HG03135 (cell line): Measurements from ENCODE around the gene SDF4.
"Not testable (repeated sequence)": the region's sequence is repeated elsewhere in the genome, so short reads cannot be mapped to it uniquely, and the experiment has no call there.

Experiments used
- ATAC-seq: cut with Tn5 transposase; IDR thresholded peaks from one replicate; pipeline ENCODE4 v1.9.1; 2021; ENCODE audit warnings: mild to moderate bottlenecking, moderate library complexity; ENCODE audit not compliant: unreplicated experiment

The SDF4 gene

GRCh38 chr1:1199961-1200875, 31.6 kb downstream of the SDF4 start:
- no peak for ATAC-seq

- ATAC-seq: no peak
Measured at GRCh38 chr1:1199141-1199960, 32.5 kb downstream of the SDF4 start.

DNA sequence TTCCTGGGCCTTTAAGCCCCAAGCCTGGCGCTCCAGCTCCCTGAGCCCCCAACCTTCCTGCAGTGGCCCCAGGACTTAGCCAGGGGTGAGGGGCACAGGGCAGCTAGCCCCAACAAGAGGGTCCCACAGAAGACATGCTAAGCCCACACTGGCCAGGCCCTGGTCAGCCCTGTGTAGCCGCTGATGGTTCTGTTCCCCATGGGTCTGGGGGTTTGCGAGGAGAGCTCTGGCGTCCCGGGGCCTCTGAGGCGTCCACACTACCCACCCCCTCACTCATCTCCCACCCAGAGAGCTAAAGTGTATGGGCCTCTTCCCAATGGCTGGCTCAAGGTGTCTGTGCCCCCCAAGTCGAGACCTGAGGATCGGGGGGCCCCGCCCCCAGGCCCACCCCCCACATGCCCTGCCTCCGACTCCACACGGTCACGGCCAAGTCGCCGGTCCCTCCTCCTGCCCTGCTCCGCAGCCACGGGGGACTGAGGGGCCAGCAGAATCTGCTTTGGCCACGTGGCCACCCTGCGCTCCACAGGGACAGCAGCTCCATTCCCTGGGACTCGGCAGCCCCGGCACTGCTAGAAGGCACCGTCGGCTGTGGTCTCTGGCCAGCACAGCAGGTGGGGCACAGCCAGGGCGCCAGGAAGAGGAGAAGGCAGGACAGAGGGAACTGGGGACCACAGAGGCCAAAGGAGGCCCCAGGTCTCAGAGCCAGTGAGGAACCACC, 33.2 kb downstream of the SDF4 start:
- ATAC-seq: no peak

- ATAC-seq: no peak
Measured at GRCh38 chr1:1197551-1198422, 34.0 kb downstream of the SDF4 start.

GRCh38 chr1:1197188-1197500, 34.7 kb downstream of the SDF4 start:
- ATAC-seq: no peak

GRCh38 chr1:1196431-1197187, 35.2 kb downstream of the SDF4 start:
- no peak for ATAC-seq

DNA sequence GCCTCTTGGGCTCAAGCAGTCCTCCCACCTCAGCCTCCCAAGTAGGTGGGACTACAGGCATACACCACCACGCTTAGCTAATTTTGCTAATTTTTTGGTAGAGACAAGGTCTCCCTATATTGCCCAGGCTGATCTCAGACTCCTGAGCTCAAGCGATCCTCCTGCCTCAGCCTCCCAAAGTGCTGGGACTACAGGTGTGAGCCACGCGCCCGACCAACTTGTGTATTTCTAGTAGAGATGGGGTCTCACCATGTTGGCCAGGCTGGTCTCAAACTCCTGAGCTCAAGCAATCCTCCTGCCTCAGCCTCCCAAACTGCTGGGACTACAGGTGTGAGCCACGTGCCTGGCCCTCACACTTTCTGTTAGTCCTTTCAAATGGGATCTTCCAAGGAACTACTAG, 36.1 kb downstream of the SDF4 start:
- ATAC-seq: not testable (repeated sequence)

DNA sequence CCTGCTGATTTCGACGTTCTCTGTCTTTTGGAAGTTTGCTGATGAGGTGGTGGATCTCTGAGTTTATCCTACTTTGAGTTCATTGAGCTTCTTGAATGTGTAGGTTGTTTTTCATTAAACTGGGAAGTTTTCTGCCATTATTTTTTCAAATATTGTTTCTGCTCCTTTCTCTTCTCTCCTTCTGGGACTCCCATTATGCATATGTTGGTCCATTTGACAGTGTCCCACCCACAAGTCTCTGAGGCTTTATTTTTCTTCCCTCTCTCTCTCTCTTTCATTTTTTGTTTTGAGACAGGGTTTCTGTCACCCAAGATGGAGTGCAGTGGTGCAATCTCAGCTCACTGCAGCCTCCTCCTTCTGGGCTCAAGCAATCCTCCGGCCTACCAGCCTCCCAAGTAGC, 37.1 kb downstream of the SDF4 start:
- ATAC-seq: no peak

GRCh38 chr1:1191734-1192133, 40.1 kb downstream of the SDF4 start:
- no peak for ATAC-seq

DNA sequence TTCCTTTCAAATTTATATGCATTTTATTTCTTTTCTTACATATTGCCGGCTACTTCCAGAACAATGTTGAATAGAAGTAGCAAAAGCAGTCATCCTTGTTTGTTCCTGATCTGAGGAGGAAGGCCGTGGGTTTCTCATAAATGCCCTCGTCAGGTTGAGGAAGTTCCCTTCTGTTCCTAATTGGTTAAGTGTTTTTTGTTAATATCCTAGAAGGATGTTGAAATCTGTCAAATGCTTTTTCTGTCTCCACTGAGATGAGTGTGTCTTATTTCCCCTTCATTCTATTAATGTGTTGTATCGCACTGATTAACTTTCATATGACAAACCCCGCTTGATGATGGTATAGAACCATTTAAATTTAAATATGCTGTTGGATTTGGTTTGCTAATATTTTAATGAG, 42.7 kb downstream of the SDF4 start:
- ATAC-seq: no peak

DNA sequence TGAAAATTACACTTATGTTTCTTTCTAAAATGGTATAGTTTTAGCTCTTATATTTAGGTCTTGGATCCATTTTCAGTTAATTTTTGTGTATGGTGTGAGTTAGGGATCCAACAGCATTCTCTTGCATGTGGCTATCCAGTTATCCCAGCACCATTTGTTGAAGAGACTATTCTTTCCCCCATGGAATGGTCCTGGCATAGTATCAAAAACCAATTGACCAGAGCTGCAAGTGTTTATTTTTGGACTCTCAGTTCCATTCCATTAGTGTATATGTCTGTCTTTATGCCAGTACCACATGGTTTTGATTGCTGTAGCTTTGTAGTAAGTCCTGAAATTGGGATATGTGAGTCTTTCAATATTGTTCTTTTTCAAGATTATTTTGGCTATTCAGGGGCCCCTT, 43.9 kb downstream of the SDF4 start:
- ATAC-seq: no peak

DNA sequence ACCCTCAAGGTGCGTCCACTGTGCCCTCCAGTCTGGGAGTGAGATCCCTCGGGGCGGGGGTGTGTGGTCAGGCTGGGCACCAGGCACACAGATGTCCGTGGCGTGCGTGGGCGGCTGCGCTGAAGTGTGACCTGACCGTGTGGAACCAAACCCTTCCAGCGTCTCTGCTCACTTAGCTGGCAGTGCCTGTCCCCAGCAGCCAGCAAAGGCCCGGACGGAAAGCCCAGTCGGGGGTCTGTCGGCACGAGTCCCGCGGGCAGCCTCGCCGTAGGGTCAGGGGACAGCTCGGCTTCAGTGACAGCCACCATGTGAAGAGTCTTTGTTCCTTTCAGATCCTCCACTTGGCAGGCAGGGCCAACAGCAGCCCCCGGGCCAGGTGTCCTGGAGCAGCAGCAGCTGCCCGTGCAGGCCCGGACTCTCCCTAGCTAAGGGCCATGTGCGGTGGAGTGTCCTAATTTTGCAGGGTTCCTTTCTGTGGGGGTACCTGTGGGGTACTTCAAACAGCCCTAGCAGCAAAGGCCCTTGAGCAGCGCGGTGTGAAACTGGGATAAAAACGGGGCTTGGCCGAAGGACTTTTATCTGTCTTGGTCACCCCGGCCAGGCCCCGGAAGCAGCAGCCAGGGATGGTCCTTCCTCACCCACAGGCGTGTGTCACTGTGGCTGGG, 46.6 kb downstream of the SDF4 start:
- ATAC-seq: no peak

DNA sequence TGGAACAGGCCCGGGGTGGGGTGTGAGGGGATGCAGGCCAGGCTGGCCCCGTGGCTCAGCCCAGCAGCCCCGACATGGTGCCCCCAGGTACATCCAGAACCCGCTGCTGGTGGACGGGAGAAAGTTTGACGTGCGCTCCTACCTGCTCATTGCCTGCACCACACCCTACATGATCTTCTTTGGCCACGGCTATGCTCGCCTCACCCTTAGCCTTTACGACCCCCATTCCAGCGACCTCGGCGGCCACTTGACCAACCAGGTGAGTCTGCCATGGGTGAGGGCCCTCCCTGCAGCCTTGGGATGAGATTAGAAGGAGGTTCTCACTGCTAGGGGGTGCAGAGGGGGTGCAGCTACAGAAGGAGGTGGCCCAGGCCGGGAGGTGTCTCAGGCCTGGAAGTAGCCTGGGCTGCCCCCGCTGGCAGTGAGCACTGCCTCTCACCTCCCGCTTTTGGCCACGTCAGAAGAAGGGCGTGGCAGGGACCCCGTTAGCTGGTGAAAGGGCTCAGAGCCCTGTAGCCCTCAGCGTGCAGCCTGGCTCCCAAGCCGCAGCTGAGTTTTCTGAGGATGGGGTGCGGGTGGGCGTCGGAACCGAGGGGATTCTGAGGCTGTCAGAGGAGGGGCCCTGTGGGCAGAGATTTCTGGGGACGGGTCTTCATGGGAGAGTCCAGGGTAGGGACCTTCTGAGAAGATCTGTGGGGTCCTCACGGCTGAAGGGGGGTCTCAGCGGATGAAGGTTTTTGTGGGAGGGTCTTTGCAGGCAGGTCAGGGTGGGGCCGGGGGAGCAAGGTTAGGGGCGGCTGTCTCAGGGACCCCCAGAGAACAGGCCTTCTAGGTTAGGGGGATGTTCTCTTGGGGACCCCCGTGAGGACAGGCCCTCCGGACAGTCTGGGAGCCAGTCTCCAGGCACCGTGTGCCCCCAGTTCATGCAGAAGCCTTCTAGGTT, 47.7 kb downstream of the SDF4 start:
- ATAC-seq: no peak

- ATAC-seq: no peak
Measured at GRCh38 chr1:1183221-1183747, 48.5 kb downstream of the SDF4 start.

DNA sequence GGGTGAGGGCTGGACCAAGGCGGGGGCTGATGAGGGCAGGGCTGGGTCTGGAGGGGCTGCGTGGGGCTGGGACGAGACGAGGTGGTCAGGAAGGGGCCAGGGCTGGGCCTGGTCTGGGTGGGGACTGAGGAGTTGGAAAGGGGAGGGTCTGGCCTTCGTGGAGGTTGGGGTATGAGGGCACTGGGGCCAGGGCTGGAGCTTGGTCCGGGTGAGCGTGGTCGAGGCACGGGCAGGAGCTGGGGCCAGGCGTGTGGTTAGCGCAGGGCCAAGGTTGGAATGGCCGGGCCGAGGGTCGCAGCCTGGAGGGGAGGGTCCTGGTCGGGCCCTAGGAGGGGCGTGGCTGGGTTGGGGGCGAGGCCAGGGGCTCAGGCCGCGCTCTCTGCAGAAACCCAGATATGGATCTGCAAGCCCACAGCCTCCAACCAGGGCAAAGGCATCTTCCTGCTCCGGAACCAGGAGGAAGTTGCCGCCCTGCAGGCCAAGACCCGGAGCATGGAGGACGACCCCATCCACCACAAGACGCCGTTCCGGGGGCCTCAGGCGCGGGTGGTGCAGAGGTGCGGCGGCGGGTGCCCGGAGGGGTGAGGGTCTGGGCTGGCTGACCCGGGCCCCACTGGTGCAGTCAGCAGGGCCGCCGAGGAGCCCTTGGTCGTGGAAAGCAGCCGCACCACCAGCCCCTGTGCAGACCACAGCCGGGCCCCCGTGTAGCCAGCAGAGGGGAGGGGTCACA, 49.1 kb downstream of the SDF4 start:
- no peak for ATAC-seq

- ATAC-seq: no peak
Measured at GRCh38 chr1:1181938-1182410, 49.8 kb downstream of the SDF4 start.
